Measurements from ENCODE around the gene GIMAP4.

- no peak for TF ChIP-seq POLR2A (IDR thresholded peaks at IDR 0.05)
- TF ChIP-seq, protein P1, sequence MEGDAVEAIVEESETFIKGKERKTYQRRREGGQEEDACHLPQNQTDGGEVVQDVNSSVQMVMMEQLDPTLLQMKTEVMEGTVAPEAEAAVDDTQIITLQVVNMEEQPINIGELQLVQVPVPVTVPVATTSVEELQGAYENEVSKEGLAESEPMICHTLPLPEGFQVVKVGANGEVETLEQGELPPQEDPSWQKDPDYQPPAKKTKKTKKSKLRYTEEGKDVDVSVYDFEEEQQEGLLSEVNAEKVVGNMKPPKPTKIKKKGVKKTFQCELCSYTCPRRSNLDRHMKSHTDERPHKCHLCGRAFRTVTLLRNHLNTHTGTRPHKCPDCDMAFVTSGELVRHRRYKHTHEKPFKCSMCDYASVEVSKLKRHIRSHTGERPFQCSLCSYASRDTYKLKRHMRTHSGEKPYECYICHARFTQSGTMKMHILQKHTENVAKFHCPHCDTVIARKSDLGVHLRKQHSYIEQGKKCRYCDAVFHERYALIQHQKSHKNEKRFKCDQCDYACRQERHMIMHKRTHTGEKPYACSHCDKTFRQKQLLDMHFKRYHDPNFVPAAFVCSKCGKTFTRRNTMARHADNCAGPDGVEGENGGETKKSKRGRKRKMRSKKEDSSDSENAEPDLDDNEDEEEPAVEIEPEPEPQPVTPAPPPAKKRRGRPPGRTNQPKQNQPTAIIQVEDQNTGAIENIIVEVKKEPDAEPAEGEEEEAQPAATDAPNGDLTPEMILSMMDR (IDR thresholded peaks at IDR 0.05): no peak
Observed at GRCh38 chr7:150580638-150581394, 13.6 kb downstream of the GIMAP4 start.

Data from body of pancreas (tissue), 4 donors.